ENCODE data around the gene KMT2D.

KMT2D gene

GRCh38 chr12:49014547-49014946, 46.0 kb downstream of the KMT2D start:
- peaks cover 19% of the 10 kb centered on the region for H3K79me2 ChIP-seq (ENCODE audit: low read length)
- no peak overlapping the region for H3K4me2 ChIP-seq (ENCODE audit: low read length)
- H3K4me1 ChIP-seq (ENCODE audit: low read length) = peaks cover 10% of the 10 kb centered on the region
- no peaks in the 10 kb centered on the region for H3K27me3 ChIP-seq (ENCODE audit: low read depth, low read length)
- no peak overlapping the region for H2AFZ ChIP-seq (ENCODE audit: low read depth, low read length)
- H3K4me3 ChIP-seq (ENCODE audit: low read length) = no peak overlapping the region
- no peak overlapping the region for H3K27ac ChIP-seq (ENCODE audit: low read length)
- TF ChIP-seq EZH2phosphoT487 (IDR thresholded peaks at IDR 0.05; ENCODE audit: low read depth) (no peak), CTCF (IDR thresholded peaks at IDR 0.05; ENCODE audit: low read depth, low read length) (no peak)
- no peaks in the 10 kb centered on the region for H3K9me3 ChIP-seq (ENCODE audit: insufficient read depth, low read length)
- 0 out of 2 replicates have a peak, but pooled peaks cover 4% of the 10 kb centered on the region for H4K20me1 ChIP-seq (ENCODE audit: insufficient read depth, low read length)
- peaks cover 11% of the 10 kb centered on the region for H3K36me3 ChIP-seq (replicated peaks; ENCODE audit: low read depth, low read length)
- no peak overlapping the region for H3K9ac ChIP-seq (ENCODE audit: low read length)

GRCh38 chr12:49013428-49013827, 47.2 kb downstream of the KMT2D start:
- no peaks in the 10 kb centered on the region for H3K27me3 ChIP-seq (ENCODE audit: low read depth, low read length)
- H3K4me2 ChIP-seq (ENCODE audit: low read length) = no peak overlapping the region
- H3K79me2 ChIP-seq (ENCODE audit: low read length) = peaks cover 19% of the 10 kb centered on the region
- H3K4me1 ChIP-seq (ENCODE audit: low read length) = peaks cover 8% of the 10 kb centered on the region
- H2AFZ ChIP-seq (ENCODE audit: low read depth, low read length) = no peak overlapping the region
- H3K36me3 ChIP-seq (replicated peaks; ENCODE audit: low read depth, low read length) = peaks cover 11% of the 10 kb centered on the region
- no peak overlapping the region for H3K27ac ChIP-seq (ENCODE audit: low read length)
- no peak overlapping the region for H3K9ac ChIP-seq (ENCODE audit: low read length)
- TF ChIP-seq CTCF (IDR thresholded peaks at IDR 0.05; ENCODE audit: low read depth, low read length) (no peak), EZH2phosphoT487 (IDR thresholded peaks at IDR 0.05; ENCODE audit: low read depth) (no peak)
- H3K4me3 ChIP-seq (ENCODE audit: low read length) = no peak overlapping the region
- H3K9me3 ChIP-seq (ENCODE audit: insufficient read depth, low read length) = no peaks in the 10 kb centered on the region
- H4K20me1 ChIP-seq (ENCODE audit: insufficient read depth, low read length) = 0 out of 2 replicates have a peak, but pooled peaks cover 4% of the 10 kb centered on the region

GRCh38 chr12:49012739-49013138, 47.9 kb downstream of the KMT2D start:
- Histone ChIP-seq H4K20me1 (ENCODE audit: insufficient read depth, low read length) (0 out of 2 replicates have a peak, but pooled peaks cover 4% of the 10 kb centered on the region), H3K36me3 (replicated peaks; ENCODE audit: low read depth, low read length) (peaks cover 11% of the 10 kb centered on the region)

More at GRCh38 chr12:49012739-49013138, 47.9 kb downstream of the KMT2D start:
- Histone ChIP-seq H3K4me1 (ENCODE audit: low read length) (peaks cover 6% of the 10 kb centered on the region), H3K4me3 (ENCODE audit: low read length) (no peak overlapping the region), H3K27me3 (ENCODE audit: low read depth, low read length) (no peaks in the 10 kb centered on the region), H3K4me2 (ENCODE audit: low read length) (no peak overlapping the region), H2AFZ (ENCODE audit: low read depth, low read length) (no peak overlapping the region), H3K9me3 (ENCODE audit: insufficient read depth, low read length) (no peaks in the 10 kb centered on the region), H3K79me2 (ENCODE audit: low read length) (peaks cover 13% of the 10 kb centered on the region), H3K9ac (ENCODE audit: low read length) (no peak overlapping the region), H3K27ac (ENCODE audit: low read length) (no peak overlapping the region)
- TF ChIP-seq EZH2phosphoT487 (IDR thresholded peaks at IDR 0.05; ENCODE audit: low read depth) (no peak), CTCF (IDR thresholded peaks at IDR 0.05; ENCODE audit: low read depth, low read length) (no peak)

Data from OCI-LY3 (cell line).